MM.1S (cell line): ENCODE data around the gene YWHAQ.
A peak's percentile ranks its signal among the peaks of the same experiment; 100 is the strongest.

Experiments
- DNase-seq: peaks from one replicate; pipeline ENCODE4 v3.0.0-alpha.2; 2015
- H2AFZ ChIP-seq: fragments of 300-600 bp; sonication (generic); 2 replicates; pipeline ENCODE4 v1.6.0; 2016; ENCODE audit warnings: antibody characterized with exemption, low read length
- H3F3A ChIP-seq: fragments of 300-600 bp; sonication (generic); 2 replicates; pipeline ENCODE4 v1.6.1; 2016; ENCODE audit warnings: mild to moderate bottlenecking, antibody characterized with exemption, low read length, moderate library complexity, mixed read lengths; ENCODE audit not compliant: insufficient read depth
- H3K27ac ChIP-seq: fragments of 300-600 bp; sonication (generic); 2 replicates; pipeline ENCODE4 v1.5.1; 2016; ENCODE audit warnings: mild to moderate bottlenecking, low read length
- H3K27me3 ChIP-seq: fragments of 300-600 bp; sonication (generic); replicated peaks from 2 replicates; pipeline ENCODE4 v1.6.0; 2016; ENCODE audit warnings: low read length; ENCODE audit not compliant: insufficient read depth
- H3K36me3 ChIP-seq: fragments of 300-600 bp; sonication (generic); replicated peaks from 2 replicates; pipeline ENCODE4 v1.6.1; 2016; ENCODE audit warnings: mild to moderate bottlenecking, low read length, mixed read lengths; ENCODE audit not compliant: insufficient read depth
- H3K4me1 ChIP-seq: fragments of 300-600 bp; sonication (generic); 2 replicates; pipeline ENCODE4 v1.6.1; 2016; ENCODE audit warnings: low read length, mixed read lengths
- H3K4me2 ChIP-seq: fragments of 300-600 bp; sonication (generic); 2 replicates; pipeline ENCODE4 v1.6.0; 2016; ENCODE audit warnings: low read depth, low read length
- H3K4me3 ChIP-seq: fragments of 300-600 bp; sonication (generic); 2 replicates; pipeline ENCODE4 v1.5.1; 2016; ENCODE audit warnings: low read length, mixed read lengths
- H3K79me2 ChIP-seq: fragments of 300-600 bp; sonication (generic); 2 replicates; pipeline ENCODE4 v1.6.1; 2016; ENCODE audit warnings: mixed run types, low read length, mixed read lengths
- H3K9ac ChIP-seq: fragments of 300-600 bp; sonication (generic); 2 replicates; pipeline ENCODE4 v1.6.1; 2016; ENCODE audit warnings: low read length, mixed read lengths
- H3K9me2 ChIP-seq: fragments of 300-600 bp; sonication (generic); replicated peaks from 2 replicates; pipeline ENCODE4 v1.6.1; 2016; ENCODE audit warnings: mild to moderate bottlenecking, low read length, mixed read lengths; ENCODE audit not compliant: insufficient read depth
- H3K9me3 ChIP-seq: fragments of 300-600 bp; sonication (generic); replicated peaks from 2 replicates; pipeline ENCODE4 v1.6.1; 2016; ENCODE audit warnings: mild to moderate bottlenecking, low read length, mixed read lengths; ENCODE audit not compliant: insufficient read depth
- H4K20me1 ChIP-seq: fragments of 300-600 bp; sonication (generic); 2 replicates; pipeline ENCODE4 v1.6.1; 2016; ENCODE audit warnings: mild to moderate bottlenecking, low read length, moderate library complexity, mixed read lengths; ENCODE audit not compliant: insufficient read depth
- CTCF ChIP-seq: fragments of 300-600 bp; sonication (generic); IDR thresholded peaks from 2 replicates; pipeline ENCODE4 v1.5.1; 2016; ENCODE audit warnings: antibody characterized with exemption, low read length, mixed read lengths
- EZH2 ChIP-seq: fragments of 300-600 bp; sonication (generic); optimal IDR thresholded peaks from 2 replicates; pipeline ENCODE3; 2017; ENCODE audit warnings: low read depth, mild to moderate bottlenecking, antibody characterized with exemption, low read length, mixed read lengths
- EZH2phosphoT487 ChIP-seq: fragments of 300-600 bp; sonication (generic); IDR thresholded peaks from 2 replicates; pipeline ENCODE4 v1.6.1; 2018; ENCODE audit warnings: antibody characterized with exemption, low read length

The YWHAQ gene

GRCh38 chr2:9644603-9645002 lies 13.8 kb upstream of the YWHAQ start:
- H3K9me2 ChIP-seq = no peaks in the 10 kb centered on the region
- H3K9ac ChIP-seq = no peak overlapping the region
- H4K20me1 ChIP-seq = no peaks in the 10 kb centered on the region
- no peak overlapping the region for H3K4me2 ChIP-seq
- no peaks in the 10 kb centered on the region for H3K36me3 ChIP-seq
- TF ChIP-seq CTCF (no peak), EZH2 (no peak), EZH2phosphoT487 (no peak)
- no peak overlapping the region for H3K4me3 ChIP-seq
- H2AFZ ChIP-seq = no peak overlapping the region
- DNase-seq = no peak
- H3K4me1 ChIP-seq = peaks cover 26% of the 10 kb centered on the region
- H3K79me2 ChIP-seq = no peaks in the 10 kb centered on the region
- no peaks in the 10 kb centered on the region for H3K27me3 ChIP-seq
- peaks cover 20% of the 10 kb centered on the region for H3F3A ChIP-seq
- H3K9me3 ChIP-seq = no peaks in the 10 kb centered on the region
- no peak overlapping the region for H3K27ac ChIP-seq

GRCh38 chr2:9644021-9644420 lies 13.2 kb upstream of the YWHAQ start:
- Histone ChIP-seq H3K36me3 (no peaks in the 10 kb centered on the region), H3K79me2 (no peaks in the 10 kb centered on the region), H4K20me1 (no peaks in the 10 kb centered on the region), H3K4me2 (no peak overlapping the region), H3K9ac (no peak overlapping the region), H3K27ac (no peak overlapping the region), H3K4me3 (no peak overlapping the region), H3K4me1 (peaks cover 20% of the 10 kb centered on the region), H2AFZ (no peak overlapping the region), H3K9me2 (no peaks in the 10 kb centered on the region), H3K9me3 (no peaks in the 10 kb centered on the region), H3F3A (peaks cover 14% of the 10 kb centered on the region), H3K27me3 (no peaks in the 10 kb centered on the region)
- TF ChIP-seq EZH2 = no peak
- no peak for TF ChIP-seq CTCF
- TF ChIP-seq EZH2phosphoT487 = no peak
- DNase-seq = no peak

- Histone ChIP-seq H3K9me3 (no peaks in the 10 kb centered on the region), H3K4me2 (0 out of 2 replicates have a peak overlapping the region, but pooled peaks have one; percentile 6), H4K20me1 (no peaks in the 10 kb centered on the region), H3K9ac (no peak overlapping the region), H3K36me3 (no peaks in the 10 kb centered on the region), H3K4me3 (no peak overlapping the region), H3F3A (0 out of 2 replicates have a peak, but pooled peaks cover 2% of the 10 kb centered on the region), H3K4me1 (0 out of 2 replicates have a peak, but pooled peaks cover 5% of the 10 kb centered on the region), H3K9me2 (no peaks in the 10 kb centered on the region), H3K27ac (no peak overlapping the region), H2AFZ (no peak overlapping the region), H3K79me2 (no peaks in the 10 kb centered on the region), H3K27me3 (no peaks in the 10 kb centered on the region)
- TF ChIP-seq EZH2phosphoT487 (no peak), EZH2 (no peak), CTCF (no peak)
- peak; percentile 53 for DNase-seq
Observed at GRCh38 chr2:9641641-9642040, 10.8 kb upstream of the YWHAQ start.
